Measurements from ENCODE around the gene FARS2. TPM values are rescaled to one million over a fixed set of nuclear protein-coding genes. Genes with fewer than 3 reads are reported as not detected.

Gene FARS2
- total and polyA plus RNA-seq, 12 donors, result 7.6 to 22.4 (median 20.8) TPM

DNA sequence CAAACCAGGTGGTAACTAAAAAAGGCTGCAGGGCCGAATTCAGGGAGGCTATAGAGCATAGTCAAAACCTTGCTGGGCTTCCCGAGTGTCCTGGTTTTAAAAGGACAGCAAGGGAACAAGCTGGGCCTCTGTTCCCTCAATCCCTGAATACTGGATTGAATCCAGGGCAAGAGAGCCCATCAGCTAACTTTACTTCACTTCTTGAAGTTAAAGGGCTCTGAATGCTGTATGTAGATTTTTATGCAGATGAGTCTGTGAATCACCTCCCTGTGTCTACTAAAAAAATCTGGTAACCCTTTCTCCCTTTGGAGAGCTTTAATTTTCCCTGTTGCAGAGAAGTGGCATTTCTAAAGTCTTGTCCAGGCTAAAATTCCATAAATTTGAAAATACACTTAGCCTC, 30.0 kb upstream of the FARS2 start:
- Histone ChIP-seq H3K9me3 (no peaks in the 10 kb centered on the region), H3K4me1 (peaks cover 0 to 8% (median 0%) of the 10 kb centered on the region in 9 donors), H3K4me3 (no peak overlapping the region), H3K27ac (no peak overlapping the region), H3K27me3 (no peaks in the 10 kb centered on the region), H3K36me3 (peaks cover 0 to 16% (median 0%) of the 10 kb centered on the region in 9 donors)
- no peak for DNase-seq
- TF ChIP-seq, protein P1, sequence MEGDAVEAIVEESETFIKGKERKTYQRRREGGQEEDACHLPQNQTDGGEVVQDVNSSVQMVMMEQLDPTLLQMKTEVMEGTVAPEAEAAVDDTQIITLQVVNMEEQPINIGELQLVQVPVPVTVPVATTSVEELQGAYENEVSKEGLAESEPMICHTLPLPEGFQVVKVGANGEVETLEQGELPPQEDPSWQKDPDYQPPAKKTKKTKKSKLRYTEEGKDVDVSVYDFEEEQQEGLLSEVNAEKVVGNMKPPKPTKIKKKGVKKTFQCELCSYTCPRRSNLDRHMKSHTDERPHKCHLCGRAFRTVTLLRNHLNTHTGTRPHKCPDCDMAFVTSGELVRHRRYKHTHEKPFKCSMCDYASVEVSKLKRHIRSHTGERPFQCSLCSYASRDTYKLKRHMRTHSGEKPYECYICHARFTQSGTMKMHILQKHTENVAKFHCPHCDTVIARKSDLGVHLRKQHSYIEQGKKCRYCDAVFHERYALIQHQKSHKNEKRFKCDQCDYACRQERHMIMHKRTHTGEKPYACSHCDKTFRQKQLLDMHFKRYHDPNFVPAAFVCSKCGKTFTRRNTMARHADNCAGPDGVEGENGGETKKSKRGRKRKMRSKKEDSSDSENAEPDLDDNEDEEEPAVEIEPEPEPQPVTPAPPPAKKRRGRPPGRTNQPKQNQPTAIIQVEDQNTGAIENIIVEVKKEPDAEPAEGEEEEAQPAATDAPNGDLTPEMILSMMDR (IDR thresholded peaks at IDR 0.05), result no peak
- 68 to 90% methylated on average over 2 of the region's 2 CpGs for WGBS, 2 donors
- intact Hi-C loops (cut with DNase I), result no loop called here
- no peak for ATAC-seq

DNA sequence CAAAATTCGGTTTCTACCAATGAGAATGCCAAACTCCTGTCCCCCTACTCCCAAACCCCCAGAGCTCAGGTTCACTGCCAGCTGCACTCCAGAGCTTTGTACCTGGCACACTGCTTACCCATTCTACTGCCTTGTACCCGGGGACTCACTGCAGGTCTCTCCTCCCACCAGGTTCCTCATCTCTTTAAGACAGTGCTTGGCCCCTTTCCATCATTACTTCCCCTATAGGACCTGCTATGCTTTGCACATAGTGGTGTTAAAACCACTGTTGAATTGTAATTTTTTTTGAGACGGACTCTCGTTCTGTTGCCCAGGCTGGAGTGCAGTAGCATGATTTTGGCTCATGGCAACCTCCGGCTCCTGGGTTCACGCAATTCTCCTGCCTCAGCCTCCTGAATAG, 26.4 kb upstream of the FARS2 start:
- 85 to 94% methylated on average over 6 of the region's 6 CpGs for WGBS, 2 donors
- H3K9me3 ChIP-seq, result no peaks in the 10 kb centered on the region

DNA sequence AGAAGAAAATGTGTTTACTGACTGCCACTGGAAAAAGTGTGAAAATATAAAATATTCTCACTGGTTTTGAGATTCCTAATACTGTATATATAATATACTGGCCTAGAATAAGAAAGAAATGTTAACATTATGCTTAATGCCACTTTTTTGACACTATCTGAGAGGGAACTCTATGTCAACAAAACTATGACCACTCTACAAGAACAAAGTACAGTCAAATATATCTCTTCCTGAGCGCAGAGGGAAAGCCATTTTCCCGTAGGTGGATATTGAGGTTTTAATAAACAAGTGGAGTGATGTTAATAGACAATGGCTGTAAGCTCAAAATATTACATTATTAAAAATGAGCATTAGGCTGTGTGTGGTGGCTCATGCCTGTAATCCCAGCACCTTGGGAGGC, 25.5 kb upstream of the FARS2 start:
- TF ChIP-seq, protein P1 (IDR thresholded peaks at IDR 0.05), result no peak
- WGBS, 2 donors, result 93 to 97% methylated on average over 2 of the region's 2 CpGs

More for the DNA sequence above, 26.4 kb upstream of the FARS2 start:
- peaks cover 0 to 22% (median 0%) of the 10 kb centered on the region in 9 donors for H3K36me3 ChIP-seq
- TF ChIP-seq, protein P1 (IDR thresholded peaks at IDR 0.05), result no peak
- ATAC-seq (no peak), DNase-seq (no peak)
- H3K27ac ChIP-seq, result no peak overlapping the region
- H3K27me3 ChIP-seq, result no peaks in the 10 kb centered on the region
- H3K4me1 ChIP-seq, result peaks cover 0 to 8% (median 0%) of the 10 kb centered on the region in 9 donors
- H3K4me3 ChIP-seq, result no peak overlapping the region
- intact Hi-C loops (cut with DNase I), result no loop called here

DNA sequence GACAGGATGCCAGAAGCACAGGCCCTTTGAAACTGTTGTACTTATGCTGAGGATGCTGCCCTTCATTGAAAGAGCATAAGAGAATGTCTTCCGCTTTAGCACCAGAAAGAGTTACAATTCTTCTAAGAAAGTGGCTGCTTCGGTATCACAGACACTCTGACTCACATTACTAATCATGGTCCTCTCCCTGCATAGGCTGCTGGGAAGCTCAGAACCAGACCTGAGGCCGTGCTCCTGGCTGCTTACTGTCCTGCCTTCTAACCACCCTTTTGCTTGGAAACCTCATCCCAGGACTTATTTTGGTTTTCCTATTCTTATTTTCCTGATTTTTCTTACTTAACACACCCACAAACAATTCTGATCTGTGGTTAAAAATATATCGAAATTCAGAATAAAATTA, 23.5 kb upstream of the FARS2 start:
- ATAC-seq, result no peak
- Histone ChIP-seq H3K9me3 (no peaks in the 10 kb centered on the region), H3K36me3 (peaks cover 0 to 33% (median 0%) of the 10 kb centered on the region in 9 donors), H3K4me3 (no peak overlapping the region), H3K27ac (no peak overlapping the region), H3K27me3 (no peaks in the 10 kb centered on the region), H3K4me1 (no peaks in the 10 kb centered on the region)
- TF ChIP-seq, protein P1 (IDR thresholded peaks at IDR 0.05), result no peak
- WGBS, 2 donors, result 94% methylated on average over 4 of the region's 4 CpGs
- no peak for DNase-seq
- intact Hi-C loops (cut with DNase I), result no loop called here

More for the DNA sequence above, 25.5 kb upstream of the FARS2 start:
- Histone ChIP-seq H3K36me3 (peaks cover 0 to 32% (median 0%) of the 10 kb centered on the region in 9 donors), H3K4me3 (no peak overlapping the region), H3K9me3 (no peaks in the 10 kb centered on the region), H3K27ac (no peak overlapping the region), H3K4me1 (peaks cover 0 to 8% (median 0%) of the 10 kb centered on the region in 9 donors), H3K27me3 (no peaks in the 10 kb centered on the region)
- no peak for DNase-seq
- intact Hi-C loops (cut with DNase I), result no loop called here
- ATAC-seq, result no peak

All from heart right ventricle (tissue), 16 donors.